ENCODE data around the gene CPNE8. TPM values are rescaled to one million over a fixed set of nuclear protein-coding genes. Genes with fewer than 3 reads are reported as not detected.

CPNE8 gene
- total and polyA plus RNA-seq, 9 donors = 6.2 to 11.7 (median 8.5) TPM

- no peak for DNase-seq
- no peaks in the 10 kb centered on the region for H3K36me3 ChIP-seq (ENCODE audit: control insufficient read depth, insufficient read depth, low read length)
- no peak overlapping the region for H3K4me3 ChIP-seq (ENCODE audit: low read length)
- no CpG with 5 or more reads among the region's 2 CpGs for WGBS (ENCODE audit: insufficient coverage)
- H3K27me3 ChIP-seq (ENCODE audit: control insufficient read depth, insufficient read depth, low read length) = no peaks in the 10 kb centered on the region
- no peak overlapping the region for H3K27ac ChIP-seq (ENCODE audit: low read length)
- no peaks in the 10 kb centered on the region for H3K4me1 ChIP-seq (ENCODE audit: control insufficient read depth, insufficient read depth, low read length)
- H3K9me3 ChIP-seq (replicated peaks; ENCODE audit: control insufficient read depth, low read depth, low read length) = peaks cover 8% of the 10 kb centered on the region
These were observed 291.2 kb downstream of the CPNE8 start for GRCh38 chr12:38614171-38614570.

- Histone ChIP-seq H3K36me3 (ENCODE audit: control insufficient read depth, insufficient read depth, low read length) (no peaks in the 10 kb centered on the region), H3K27me3 (ENCODE audit: control insufficient read depth, insufficient read depth, low read length) (no peaks in the 10 kb centered on the region), H3K27ac (ENCODE audit: low read length) (no peak overlapping the region), H3K9me3 (replicated peaks; ENCODE audit: control insufficient read depth, low read depth, low read length) (peaks cover 8% of the 10 kb centered on the region), H3K4me3 (ENCODE audit: low read length) (no peak overlapping the region), H3K4me1 (ENCODE audit: control insufficient read depth, insufficient read depth, low read length) (no peaks in the 10 kb centered on the region)
- WGBS (ENCODE audit: insufficient coverage) = no CpG with 5 or more reads among the region's 2 CpGs
- DNase-seq = no peak
These were observed 294.5 kb downstream of the CPNE8 start for GRCh38 chr12:38610808-38611350.

- DNase-seq = no peak
- no peak overlapping the region for H3K27ac ChIP-seq (ENCODE audit: low read length)
- no CpG with 5 or more reads among the region's 1 CpG for WGBS (ENCODE audit: insufficient coverage)
These were observed 298.1 kb downstream of the CPNE8 start for GRCh38 chr12:38607295-38607694.

More at GRCh38 chr12:38607295-38607694, 298.1 kb downstream of the CPNE8 start:
- Histone ChIP-seq H3K9me3 (replicated peaks; ENCODE audit: control insufficient read depth, low read depth, low read length) (peaks cover 2% of the 10 kb centered on the region), H3K4me1 (ENCODE audit: control insufficient read depth, insufficient read depth, low read length) (no peaks in the 10 kb centered on the region), H3K4me3 (ENCODE audit: low read length) (no peak overlapping the region), H3K27me3 (ENCODE audit: control insufficient read depth, insufficient read depth, low read length) (no peaks in the 10 kb centered on the region), H3K36me3 (ENCODE audit: control insufficient read depth, insufficient read depth, low read length) (no peaks in the 10 kb centered on the region)

All from muscle of leg (tissue), 11 donors.